Effector memory CD4-positive, alpha-beta T cell (primary cell): ENCODE results near the gene KLHL26.

ENCODE experiments used
- DNase-seq, 3 donors: peaks; one replicate each; pipeline ENCODE4 v3.0.0-alpha.2; 2020
- H3K27ac ChIP-seq: 2 replicates; pipeline ENCODE4 v1.7.0; 2013; ENCODE audit warnings: mild to moderate bottlenecking, low read length, moderate library complexity; ENCODE audit not compliant: insufficient read depth, poor library complexity, severe bottlenecking
- H3K27me3 ChIP-seq: replicated peaks from 2 replicates; pipeline ENCODE4 v1.7.0; 2013; ENCODE audit warnings: mild to moderate bottlenecking, low read length; ENCODE audit not compliant: insufficient read depth, control insufficient read depth, poor library complexity, severe bottlenecking
- H3K36me3 ChIP-seq: 2 replicates; pipeline ENCODE4 v1.7.0; 2013; ENCODE audit warnings: mild to moderate bottlenecking, low read length, moderate library complexity; ENCODE audit not compliant: control insufficient read depth, insufficient read depth
- H3K4me1 ChIP-seq: 2 replicates; pipeline ENCODE4 v1.7.0; 2013; ENCODE audit warnings: low read length, mild to moderate bottlenecking; ENCODE audit not compliant: control insufficient read depth, insufficient read depth, poor library complexity, severe bottlenecking
- H3K4me3 ChIP-seq: 2 replicates; pipeline ENCODE4 v1.7.0; 2013; ENCODE audit warnings: low read length, low read depth, mild to moderate bottlenecking; ENCODE audit not compliant: insufficient read depth, poor library complexity, severe bottlenecking
- H3K9me3 ChIP-seq: 2 replicates; pipeline ENCODE4 v1.7.0; 2013; ENCODE audit warnings: mild to moderate bottlenecking, low read length, moderate library complexity; ENCODE audit not compliant: control insufficient read depth

Gene KLHL26

GRCh38 chr19:18685597-18686190, 48.9 kb downstream of the KLHL26 start:
- no peaks in the 10 kb centered on the region for H3K36me3 ChIP-seq
- no peak overlapping the region for H3K4me3 ChIP-seq
- H3K27ac ChIP-seq: no peak overlapping the region
- no peaks in the 10 kb centered on the region for H3K9me3 ChIP-seq
- no peak for DNase-seq
- no peaks in the 10 kb centered on the region for H3K27me3 ChIP-seq
- H3K4me1 ChIP-seq: peaks cover 16% of the 10 kb centered on the region

GRCh38 chr19:18687740-18688465, 51.1 kb downstream of the KLHL26 start:
- H3K4me1 ChIP-seq: peaks cover 14% of the 10 kb centered on the region
- H3K27ac ChIP-seq: no peak overlapping the region
- no peaks in the 10 kb centered on the region for H3K36me3 ChIP-seq
- H3K27me3 ChIP-seq: no peaks in the 10 kb centered on the region
- H3K4me3 ChIP-seq: no peak overlapping the region
- DNase-seq: no peak
- H3K9me3 ChIP-seq: no peaks in the 10 kb centered on the region

- no peaks in the 10 kb centered on the region for H3K36me3 ChIP-seq
- no peaks in the 10 kb centered on the region for H3K27me3 ChIP-seq
- no peak overlapping the region for H3K27ac ChIP-seq
- no peak overlapping the region for H3K4me3 ChIP-seq
- no peak for DNase-seq
- peaks cover 28% of the 10 kb centered on the region for H3K4me1 ChIP-seq
- no peaks in the 10 kb centered on the region for H3K9me3 ChIP-seq
These were observed 59.2 kb downstream of the KLHL26 start for GRCh38 chr19:18696023-18696422.

GRCh38 chr19:18697680-18698079, 60.9 kb downstream of the KLHL26 start:
- Histone ChIP-seq H3K36me3 (no peaks in the 10 kb centered on the region), H3K4me1 (peaks cover 32% of the 10 kb centered on the region), H3K27ac (no peak overlapping the region), H3K4me3 (no peak overlapping the region), H3K9me3 (no peaks in the 10 kb centered on the region), H3K27me3 (no peaks in the 10 kb centered on the region)
- DNase-seq: no peak

GRCh38 chr19:18698321-18699167, 61.7 kb downstream of the KLHL26 start:
- DNase-seq: no peak
- no peaks in the 10 kb centered on the region for H3K9me3 ChIP-seq
- H3K4me3 ChIP-seq: no peak overlapping the region
- no peaks in the 10 kb centered on the region for H3K36me3 ChIP-seq
- peak overlapping the region; percentile 66 for H3K27ac ChIP-seq
- peaks cover 32% of the 10 kb centered on the region for H3K4me1 ChIP-seq
- no peaks in the 10 kb centered on the region for H3K27me3 ChIP-seq

- Histone ChIP-seq H3K9me3 (no peaks in the 10 kb centered on the region), H3K4me3 (peak overlapping the region; percentile 70), H3K4me1 (peaks cover 32% of the 10 kb centered on the region), H3K36me3 (no peaks in the 10 kb centered on the region), H3K27ac (peak overlapping the region; percentile 66), H3K27me3 (no peaks in the 10 kb centered on the region)
- no peak for DNase-seq
These were observed 62.7 kb downstream of the KLHL26 start for GRCh38 chr19:18699403-18700054.

- DNase-seq: peak; percentile 35 to 54 (median 52)
- Histone ChIP-seq H3K4me3 (peak overlapping the region; percentile 70), H3K9me3 (no peaks in the 10 kb centered on the region), H3K27ac (peak overlapping the region; percentile 66), H3K27me3 (no peaks in the 10 kb centered on the region), H3K36me3 (no peaks in the 10 kb centered on the region), H3K4me1 (peaks cover 32% of the 10 kb centered on the region)
These were observed 63.8 kb downstream of the KLHL26 start for GRCh38 chr19:18700501-18701249.

- Histone ChIP-seq H3K27me3 (no peaks in the 10 kb centered on the region), H3K4me1 (peaks cover 32% of the 10 kb centered on the region), H3K9me3 (no peaks in the 10 kb centered on the region), H3K4me3 (peak overlapping the region; percentile 70), H3K36me3 (no peaks in the 10 kb centered on the region), H3K27ac (peak overlapping the region; percentile 66)
- DNase-seq: no peak
These were observed 64.4 kb downstream of the KLHL26 start for GRCh38 chr19:18701250-18701608.

GRCh38 chr19:18704054-18704453, 67.2 kb downstream of the KLHL26 start:
- DNase-seq: no peak
- H3K4me3 ChIP-seq: no peak overlapping the region
- H3K36me3 ChIP-seq: no peaks in the 10 kb centered on the region
- peaks cover 21% of the 10 kb centered on the region for H3K4me1 ChIP-seq
- H3K9me3 ChIP-seq: no peaks in the 10 kb centered on the region
- no peak overlapping the region for H3K27ac ChIP-seq
- no peaks in the 10 kb centered on the region for H3K27me3 ChIP-seq
